ENCODE results near the gene LRPPRC.
"Not testable (repeated sequence)": the region's sequence is repeated elsewhere in the genome, so short reads cannot be mapped to it uniquely, and the experiment has no call there.

Gene LRPPRC

DNA sequence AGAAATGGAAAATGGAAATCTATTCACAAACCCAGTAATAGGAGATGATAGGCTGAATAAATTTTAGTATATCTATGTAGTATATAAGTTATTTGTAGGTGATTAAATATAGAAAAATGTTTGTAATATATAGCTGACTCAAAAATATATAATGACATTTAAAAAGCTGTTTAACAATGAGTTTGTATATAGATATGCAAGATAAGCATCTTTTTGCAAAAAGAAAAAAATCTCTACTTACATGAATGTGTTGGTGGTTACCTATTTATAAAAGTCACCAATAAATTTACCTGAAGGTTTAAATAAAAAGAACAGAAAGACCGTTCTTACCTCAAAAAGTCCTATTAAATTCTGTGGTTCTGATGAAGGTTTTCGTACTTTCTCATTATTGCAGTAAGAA lies 71.3 kb downstream of the LRPPRC start:
- no peaks in the 10 kb centered on the region for H3K9me3 ChIP-seq (ENCODE audit: insufficient read depth, low read length)
- H3K79me2 ChIP-seq (ENCODE audit: insufficient read depth, low read length) = no peaks in the 10 kb centered on the region
- H3K27ac ChIP-seq (ENCODE audit: low read depth, low read length) = no peak overlapping the region
- no peak overlapping the region for H3K4me2 ChIP-seq (ENCODE audit: low read depth, low read length, poor library complexity, severe bottlenecking)
- H3K36me3 ChIP-seq (ENCODE audit: low read length) = peaks cover 28% of the 10 kb centered on the region
- H3F3A ChIP-seq (ENCODE audit: insufficient read depth) = peaks cover 12% of the 10 kb centered on the region; the same call in 1 of the 2 replicates
- H3K9ac ChIP-seq (ENCODE audit: low read length) = no peak overlapping the region
- no peak overlapping the region for H2AFZ ChIP-seq (ENCODE audit: low read depth, low read length, severe bottlenecking)
- TF ChIP-seq EZH2phosphoT487 (conservative IDR thresholded peaks at IDR 0.05; ENCODE audit: low read length) = no peak
- TF ChIP-seq, protein P1, sequence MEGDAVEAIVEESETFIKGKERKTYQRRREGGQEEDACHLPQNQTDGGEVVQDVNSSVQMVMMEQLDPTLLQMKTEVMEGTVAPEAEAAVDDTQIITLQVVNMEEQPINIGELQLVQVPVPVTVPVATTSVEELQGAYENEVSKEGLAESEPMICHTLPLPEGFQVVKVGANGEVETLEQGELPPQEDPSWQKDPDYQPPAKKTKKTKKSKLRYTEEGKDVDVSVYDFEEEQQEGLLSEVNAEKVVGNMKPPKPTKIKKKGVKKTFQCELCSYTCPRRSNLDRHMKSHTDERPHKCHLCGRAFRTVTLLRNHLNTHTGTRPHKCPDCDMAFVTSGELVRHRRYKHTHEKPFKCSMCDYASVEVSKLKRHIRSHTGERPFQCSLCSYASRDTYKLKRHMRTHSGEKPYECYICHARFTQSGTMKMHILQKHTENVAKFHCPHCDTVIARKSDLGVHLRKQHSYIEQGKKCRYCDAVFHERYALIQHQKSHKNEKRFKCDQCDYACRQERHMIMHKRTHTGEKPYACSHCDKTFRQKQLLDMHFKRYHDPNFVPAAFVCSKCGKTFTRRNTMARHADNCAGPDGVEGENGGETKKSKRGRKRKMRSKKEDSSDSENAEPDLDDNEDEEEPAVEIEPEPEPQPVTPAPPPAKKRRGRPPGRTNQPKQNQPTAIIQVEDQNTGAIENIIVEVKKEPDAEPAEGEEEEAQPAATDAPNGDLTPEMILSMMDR (IDR thresholded peaks at IDR 0.05; ENCODE audit: insufficient read depth, low read length, poor library complexity, severe bottlenecking) = no peak
- H3K4me3 ChIP-seq (ENCODE audit: insufficient read depth, low read length, poor library complexity, severe bottlenecking) = no peak overlapping the region
- H3K27me3 ChIP-seq (ENCODE audit: low read length) = no peaks in the 10 kb centered on the region
- no peaks in the 10 kb centered on the region for H3K9me2 ChIP-seq (replicated peaks; ENCODE audit: insufficient read depth, low read length)
- H4K20me1 ChIP-seq (ENCODE audit: low read depth, low read length) = no peaks in the 10 kb centered on the region; the same call in 1 of the 2 replicates

DNA sequence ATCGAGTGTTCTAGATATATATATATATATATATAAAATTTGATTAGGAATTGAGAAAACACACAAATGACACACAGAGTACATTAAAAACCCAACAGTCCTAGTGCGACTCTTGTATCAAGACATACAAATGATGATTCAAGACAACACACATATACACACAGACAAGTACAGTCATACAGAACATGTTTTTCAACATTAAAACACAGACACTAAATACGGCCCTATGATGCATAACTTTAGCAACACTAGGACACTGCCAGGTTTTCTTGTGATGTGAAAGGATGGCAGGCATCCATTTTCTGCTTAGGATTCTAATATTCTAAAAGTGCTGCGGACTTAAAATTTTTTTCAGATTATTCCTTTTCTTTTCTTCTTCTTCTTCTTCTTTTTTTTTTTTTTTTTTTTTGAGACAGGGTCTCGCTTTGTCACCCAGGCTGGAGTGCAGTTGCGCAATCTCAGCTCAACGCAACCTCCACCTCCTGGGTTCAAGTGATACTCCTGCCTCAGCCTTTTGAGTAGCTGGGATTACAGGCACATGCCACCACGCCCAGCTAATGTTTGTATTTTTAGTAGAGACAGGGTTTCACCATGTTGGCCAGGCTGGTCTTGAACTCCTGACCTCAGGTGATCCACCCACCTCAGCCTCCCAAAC lies 84.5 kb downstream of the LRPPRC start:
- not testable (repeated sequence) for H3K27me3 ChIP-seq (ENCODE audit: low read length); H3K27ac ChIP-seq (ENCODE audit: low read depth, low read length); H3K4me3 ChIP-seq (ENCODE audit: insufficient read depth, low read length, poor library complexity, severe bottlenecking); H3K79me2 ChIP-seq (ENCODE audit: insufficient read depth, low read length); H3K9me2 ChIP-seq (replicated peaks; ENCODE audit: insufficient read depth, low read length); H3K9me3 ChIP-seq (ENCODE audit: insufficient read depth, low read length); H3K9ac ChIP-seq (ENCODE audit: low read length); H3K4me2 ChIP-seq (ENCODE audit: low read depth, low read length, poor library complexity, severe bottlenecking); H4K20me1 ChIP-seq (ENCODE audit: low read depth, low read length); H2AFZ ChIP-seq (ENCODE audit: low read depth, low read length, severe bottlenecking)
- Histone ChIP-seq H3K36me3 (ENCODE audit: low read length) (peaks cover 30% of the 10 kb centered on the region), H3F3A (ENCODE audit: insufficient read depth) (peaks cover 18% of the 10 kb centered on the region; the same call in 1 of the 2 replicates)

DNA sequence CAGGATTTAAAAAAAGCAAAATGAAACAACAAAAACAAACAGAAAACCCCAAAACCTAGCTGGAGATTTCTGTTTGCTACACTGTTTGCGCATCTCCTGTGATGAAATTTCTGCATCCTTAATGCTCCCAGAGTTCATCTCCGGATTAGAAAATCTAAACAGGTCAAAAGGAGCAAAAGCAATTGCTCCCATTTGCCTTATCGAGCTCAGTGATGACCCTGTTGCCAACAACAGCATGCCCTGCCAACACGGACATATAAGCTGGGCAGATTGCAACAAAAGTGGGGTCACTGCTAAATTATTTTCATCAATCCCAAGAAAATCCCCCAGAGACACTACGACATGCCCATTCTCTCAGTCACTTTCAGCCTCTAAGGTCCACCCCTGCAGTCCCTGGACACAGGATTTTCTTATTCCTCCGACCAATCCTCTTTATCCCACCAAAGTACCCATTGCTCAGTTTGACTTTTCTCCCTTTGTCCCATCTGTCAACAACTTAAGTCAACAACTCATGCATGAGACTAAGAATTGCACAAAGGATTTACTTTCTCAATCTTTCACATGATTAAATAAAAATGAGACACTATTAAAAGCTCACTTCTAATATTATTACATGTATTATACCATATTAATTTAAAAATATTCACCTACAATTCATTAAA lies 89.2 kb downstream of the LRPPRC start:
- TF ChIP-seq EZH2phosphoT487 (conservative IDR thresholded peaks at IDR 0.05; ENCODE audit: low read length) = no peak
- TF ChIP-seq, protein P1 (IDR thresholded peaks at IDR 0.05; ENCODE audit: insufficient read depth, low read length, poor library complexity, severe bottlenecking) = no peak
- Histone ChIP-seq H4K20me1 (ENCODE audit: low read depth, low read length) (no peaks in the 10 kb centered on the region), H2AFZ (ENCODE audit: low read depth, low read length, severe bottlenecking) (no peak overlapping the region), H3K27me3 (ENCODE audit: low read length) (no peaks in the 10 kb centered on the region), H3K4me2 (ENCODE audit: low read depth, low read length, poor library complexity, severe bottlenecking) (no peak overlapping the region), H3K9me2 (replicated peaks; ENCODE audit: insufficient read depth, low read length) (no peaks in the 10 kb centered on the region), H3K9ac (ENCODE audit: low read length) (no peak overlapping the region), H3K36me3 (ENCODE audit: low read length) (peaks cover 21% of the 10 kb centered on the region; the same call in 1 of the 2 replicates), H3K9me3 (ENCODE audit: insufficient read depth, low read length) (no peaks in the 10 kb centered on the region), H3K4me3 (ENCODE audit: insufficient read depth, low read length, poor library complexity, severe bottlenecking) (no peak overlapping the region), H3F3A (ENCODE audit: insufficient read depth) (peaks cover 10% of the 10 kb centered on the region; the same call in 1 of the 2 replicates), H3K79me2 (ENCODE audit: insufficient read depth, low read length) (no peaks in the 10 kb centered on the region), H3K27ac (ENCODE audit: low read depth, low read length) (no peak overlapping the region)

DNA sequence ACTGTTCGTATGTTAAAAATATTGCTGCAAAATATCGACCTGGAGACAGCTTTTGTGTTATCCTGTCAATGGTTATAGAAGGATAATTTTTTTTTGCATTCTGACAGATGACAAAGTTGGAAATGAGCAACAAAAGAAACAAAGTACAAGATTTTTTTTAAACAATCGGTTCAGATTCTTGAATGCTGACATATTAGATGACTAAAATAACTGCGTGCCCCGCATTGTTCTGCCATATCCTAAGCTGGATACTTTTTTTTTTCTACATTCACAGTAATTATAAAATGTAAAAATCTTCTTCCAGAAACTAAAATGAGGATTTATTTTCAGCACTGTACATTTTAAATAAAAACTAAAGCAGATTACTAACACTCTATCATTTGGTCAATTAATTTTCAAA lies 89.9 kb downstream of the LRPPRC start:
- Histone ChIP-seq H3K9ac (ENCODE audit: low read length) (no peak overlapping the region), H4K20me1 (ENCODE audit: low read depth, low read length) (no peaks in the 10 kb centered on the region), H3K36me3 (ENCODE audit: low read length) (peaks cover 23% of the 10 kb centered on the region; the same call in 1 of the 2 replicates), H3K9me3 (ENCODE audit: insufficient read depth, low read length) (no peaks in the 10 kb centered on the region), H2AFZ (ENCODE audit: low read depth, low read length, severe bottlenecking) (no peak overlapping the region), H3K4me3 (ENCODE audit: insufficient read depth, low read length, poor library complexity, severe bottlenecking) (no peak overlapping the region), H3K27ac (ENCODE audit: low read depth, low read length) (no peak overlapping the region), H3K27me3 (ENCODE audit: low read length) (no peaks in the 10 kb centered on the region), H3K4me2 (ENCODE audit: low read depth, low read length, poor library complexity, severe bottlenecking) (no peak overlapping the region), H3K79me2 (ENCODE audit: insufficient read depth, low read length) (no peaks in the 10 kb centered on the region), H3F3A (ENCODE audit: insufficient read depth) (peaks cover 10% of the 10 kb centered on the region; the same call in 1 of the 2 replicates), H3K9me2 (replicated peaks; ENCODE audit: insufficient read depth, low read length) (no peaks in the 10 kb centered on the region)
- no peak for TF ChIP-seq EZH2phosphoT487 (conservative IDR thresholded peaks at IDR 0.05; ENCODE audit: low read length)
- TF ChIP-seq, protein P1 (IDR thresholded peaks at IDR 0.05; ENCODE audit: insufficient read depth, low read length, poor library complexity, severe bottlenecking) = no peak
